Gastroesophageal sphincter (tissue), 3 donors: ENCODE results near the gene KRTAP10-2.

Experiments
- EP300 ChIP-seq: sonication (generic); formaldehyde crosslinking; IDR thresholded peaks from one replicate; pipeline ENCODE4 v1.6.1; 2017; ENCODE audit warnings: antibody characterized with exemption, mild to moderate bottlenecking
- POLR2A ChIP-seq, 2 donors: fragments of 450-650 bp; IDR thresholded peaks; one replicate each; pipeline ENCODE4 v1.6.1; 2017; ENCODE audit warnings: antibody characterized with exemption in 2 of 2, mild to moderate bottlenecking in 2 of 2, moderate library complexity in 1 of 2
- POLR2AphosphoS5 ChIP-seq: sonication (generic); formaldehyde crosslinking; IDR thresholded peaks from one replicate; pipeline ENCODE4 v1.6.1; 2017; ENCODE audit warnings: antibody characterized with exemption
- TF ChIP-seq, protein P1 (sequence below), 4 experiments: fragments of 200-600 bp in 2 of 4; fragments of 450-650 bp in 2 of 4; sonication (generic) in 1 of 4; IDR thresholded peaks; one replicate each; pipeline ENCODE4 v1.5.1; 2017 to 2019; ENCODE audit warnings: antibody characterized with exemption in 4 of 4, mild to moderate bottlenecking in 2 of 4, moderate library complexity in 2 of 4

DNA sequence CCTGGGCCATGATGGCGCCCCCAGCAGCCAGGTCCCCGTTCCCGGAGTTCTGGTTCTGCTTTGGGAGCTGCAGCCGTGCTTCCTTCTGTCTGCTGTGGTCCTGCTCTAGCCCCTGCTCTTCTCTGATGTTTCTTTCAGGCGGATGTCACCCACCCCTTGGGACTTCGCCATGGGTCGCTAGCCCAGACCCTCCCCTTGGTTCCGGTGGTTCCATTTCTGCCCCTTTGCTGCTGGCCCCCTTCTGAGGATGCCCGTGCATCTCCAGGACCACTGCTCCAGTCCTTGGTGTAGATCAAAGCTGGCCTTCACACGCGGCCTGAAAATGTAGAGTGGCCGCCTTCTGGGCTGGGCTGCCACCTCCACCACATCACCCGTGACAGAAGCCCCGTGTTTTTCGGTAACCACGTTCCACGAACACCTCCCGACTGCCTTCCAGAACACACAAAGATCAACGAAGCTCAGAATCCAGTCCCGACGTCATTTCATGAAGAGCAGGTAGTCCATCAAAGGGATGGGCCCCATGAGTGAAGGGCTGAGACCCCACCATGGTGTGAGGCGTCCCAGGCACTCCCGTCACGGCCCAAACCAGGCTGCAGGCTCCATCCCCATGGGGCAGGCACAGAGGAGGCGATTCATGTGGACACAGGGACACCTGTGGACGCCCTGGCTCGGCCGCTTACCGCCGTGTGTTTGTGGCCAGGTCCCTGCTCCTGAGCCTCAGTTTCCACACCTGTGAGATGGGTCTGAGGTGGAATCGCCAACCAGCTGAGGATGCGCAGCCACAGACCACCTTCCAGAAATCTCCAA, 35.7 kb downstream of the KRTAP10-2 start:
- TF ChIP-seq EP300 = no peak
- TF ChIP-seq, protein P1, sequence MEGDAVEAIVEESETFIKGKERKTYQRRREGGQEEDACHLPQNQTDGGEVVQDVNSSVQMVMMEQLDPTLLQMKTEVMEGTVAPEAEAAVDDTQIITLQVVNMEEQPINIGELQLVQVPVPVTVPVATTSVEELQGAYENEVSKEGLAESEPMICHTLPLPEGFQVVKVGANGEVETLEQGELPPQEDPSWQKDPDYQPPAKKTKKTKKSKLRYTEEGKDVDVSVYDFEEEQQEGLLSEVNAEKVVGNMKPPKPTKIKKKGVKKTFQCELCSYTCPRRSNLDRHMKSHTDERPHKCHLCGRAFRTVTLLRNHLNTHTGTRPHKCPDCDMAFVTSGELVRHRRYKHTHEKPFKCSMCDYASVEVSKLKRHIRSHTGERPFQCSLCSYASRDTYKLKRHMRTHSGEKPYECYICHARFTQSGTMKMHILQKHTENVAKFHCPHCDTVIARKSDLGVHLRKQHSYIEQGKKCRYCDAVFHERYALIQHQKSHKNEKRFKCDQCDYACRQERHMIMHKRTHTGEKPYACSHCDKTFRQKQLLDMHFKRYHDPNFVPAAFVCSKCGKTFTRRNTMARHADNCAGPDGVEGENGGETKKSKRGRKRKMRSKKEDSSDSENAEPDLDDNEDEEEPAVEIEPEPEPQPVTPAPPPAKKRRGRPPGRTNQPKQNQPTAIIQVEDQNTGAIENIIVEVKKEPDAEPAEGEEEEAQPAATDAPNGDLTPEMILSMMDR (IDR thresholded peaks at IDR 0.05) = no peak
- no peak for TF ChIP-seq POLR2A (IDR thresholded peaks at IDR 0.05)
- no peak for TF ChIP-seq POLR2AphosphoS5
